T-helper 1 cell treated with Interleukin-12 subunit alpha and Interleukin-12 subunit beta and Interleukin-4 antibody, amounts not matched to agents 30 μg/mL and 1 μg/mL, for 36 hours (primary cell): ENCODE measurements around the gene AGTR2.
"Not testable (repeated sequence)": the region's sequence is repeated elsewhere in the genome, so short reads cannot be mapped to it uniquely, and the experiment has no call there.

Source experiments
- H3K27ac Mint-ChIP-seq: one replicate; pipeline ENCODE4 v1.8.0; 2021; ENCODE audit warnings: mild to moderate bottlenecking, mixed read lengths
- H3K27me3 Mint-ChIP-seq: one replicate; pipeline ENCODE4 v1.8.0; 2021; ENCODE audit warnings: low read depth, mixed read lengths
- H3K36me3 Mint-ChIP-seq: one replicate; pipeline ENCODE4 v1.8.0; 2021; ENCODE audit warnings: low read depth, mixed read lengths
- H3K4me1 Mint-ChIP-seq: one replicate; pipeline ENCODE4 v1.8.0; 2021; ENCODE audit warnings: low read depth, mixed read lengths
- H3K4me3 Mint-ChIP-seq: one replicate; pipeline ENCODE4 v1.8.0; 2021; ENCODE audit warnings: mild to moderate bottlenecking, moderate library complexity, mixed read lengths
- H3K9me3 Mint-ChIP-seq: one replicate; pipeline ENCODE4 v1.8.0; 2021; ENCODE audit warnings: mixed read lengths

The AGTR2 gene, protein sequence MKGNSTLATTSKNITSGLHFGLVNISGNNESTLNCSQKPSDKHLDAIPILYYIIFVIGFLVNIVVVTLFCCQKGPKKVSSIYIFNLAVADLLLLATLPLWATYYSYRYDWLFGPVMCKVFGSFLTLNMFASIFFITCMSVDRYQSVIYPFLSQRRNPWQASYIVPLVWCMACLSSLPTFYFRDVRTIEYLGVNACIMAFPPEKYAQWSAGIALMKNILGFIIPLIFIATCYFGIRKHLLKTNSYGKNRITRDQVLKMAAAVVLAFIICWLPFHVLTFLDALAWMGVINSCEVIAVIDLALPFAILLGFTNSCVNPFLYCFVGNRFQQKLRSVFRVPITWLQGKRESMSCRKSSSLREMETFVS

DNA sequence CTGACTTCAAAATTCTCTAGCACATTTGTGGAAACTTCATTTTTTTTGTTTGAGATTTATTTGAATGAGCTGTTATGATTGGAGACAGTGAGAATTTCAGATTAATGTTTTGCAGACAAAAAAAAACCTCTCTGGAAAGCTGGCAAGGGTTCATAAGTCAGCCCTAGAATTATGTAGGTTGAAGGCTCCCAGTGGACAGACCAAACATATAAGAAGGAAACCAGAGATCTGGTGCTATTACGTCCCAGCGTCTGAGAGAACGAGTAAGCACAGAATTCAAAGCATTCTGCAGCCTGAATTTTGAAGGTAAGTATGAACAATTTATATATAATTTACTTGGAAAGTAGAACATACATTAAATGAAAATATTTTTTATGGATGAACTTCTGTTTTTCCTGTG lies at the start of gene AGTR2:
AGTR2 (plus strand) TSS at position 234 of the 400 bp plus-strand sequence. CDS start 1,537 bp downstream, outside the sequence.
- Mint-ChIP-seq H3K9me3 (no peaks in the 10 kb centered on the region), H3K36me3 (no peaks in the 10 kb centered on the region), H3K4me3 (no peak within 1 kb of the TSS), H3K4me1 (no peaks in the 10 kb centered on the region), H3K27me3 (no peaks in the 10 kb centered on the region), H3K27ac (no peak within 1 kb of the TSS)

- Mint-ChIP-seq H3K27me3 (no peaks in the 10 kb centered on the region), H3K27ac (no peak overlapping the region), H3K4me1 (no peaks in the 10 kb centered on the region), H3K4me3 (no peak overlapping the region), H3K9me3 (no peaks in the 10 kb centered on the region), H3K36me3 (no peaks in the 10 kb centered on the region)
Observed at GRCh38 chrX:116135277-116135676, 35.3 kb upstream of the AGTR2 start.

- H3K9me3 Mint-ChIP-seq, H3K36me3 Mint-ChIP-seq, H3K4me1 Mint-ChIP-seq, H3K27ac Mint-ChIP-seq, H3K27me3 Mint-ChIP-seq, H3K4me3 Mint-ChIP-seq: not testable (repeated sequence)
Observed at GRCh38 chrX:116141270-116141669, 29.3 kb upstream of the AGTR2 start.

- H3K27ac Mint-ChIP-seq, result no peak overlapping the region
- no peaks in the 10 kb centered on the region for H3K36me3 Mint-ChIP-seq
- no peaks in the 10 kb centered on the region for H3K27me3 Mint-ChIP-seq
- H3K4me1 Mint-ChIP-seq, result no peaks in the 10 kb centered on the region
- no peak overlapping the region for H3K4me3 Mint-ChIP-seq
- no peaks in the 10 kb centered on the region for H3K9me3 Mint-ChIP-seq
Observed at GRCh38 chrX:116142976-116143375, 27.6 kb upstream of the AGTR2 start.

DNA sequence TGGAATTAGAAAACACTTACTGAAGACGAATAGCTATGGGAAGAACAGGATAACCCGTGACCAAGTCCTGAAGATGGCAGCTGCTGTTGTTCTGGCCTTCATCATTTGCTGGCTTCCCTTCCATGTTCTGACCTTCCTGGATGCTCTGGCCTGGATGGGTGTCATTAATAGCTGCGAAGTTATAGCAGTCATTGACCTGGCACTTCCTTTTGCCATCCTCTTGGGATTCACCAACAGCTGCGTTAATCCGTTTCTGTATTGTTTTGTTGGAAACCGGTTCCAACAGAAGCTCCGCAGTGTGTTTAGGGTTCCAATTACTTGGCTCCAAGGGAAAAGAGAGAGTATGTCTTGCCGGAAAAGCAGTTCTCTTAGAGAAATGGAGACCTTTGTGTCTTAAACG lies 2.4 kb downstream of the AGTR2 start:
- no peaks in the 10 kb centered on the region for H3K27me3 Mint-ChIP-seq

DNA sequence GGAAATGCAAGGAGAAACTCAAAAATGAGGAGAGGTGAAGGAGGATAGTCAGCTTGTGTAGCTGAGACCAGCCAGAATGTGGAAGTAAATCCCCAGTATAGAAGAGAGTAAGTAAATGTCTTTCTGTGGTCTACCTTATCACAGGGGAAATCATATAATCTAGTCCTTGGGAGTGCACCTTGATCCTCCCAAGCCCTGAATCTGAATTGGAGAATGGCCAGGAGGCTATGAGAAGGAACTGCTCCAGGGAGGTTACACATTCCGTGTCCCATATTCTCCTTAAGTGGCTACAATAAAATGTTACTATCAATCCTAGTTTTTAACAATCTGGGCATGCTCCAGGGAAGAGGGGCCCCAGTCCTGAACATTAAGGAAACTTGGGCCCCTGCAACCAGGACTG lies 10.8 kb downstream of the AGTR2 start:
- no peak overlapping the region for H3K27ac Mint-ChIP-seq
- H3K4me1 Mint-ChIP-seq, result no peaks in the 10 kb centered on the region
- H3K27me3 Mint-ChIP-seq, result no peaks in the 10 kb centered on the region
- no peaks in the 10 kb centered on the region for H3K36me3 Mint-ChIP-seq
- no peaks in the 10 kb centered on the region for H3K9me3 Mint-ChIP-seq
- no peak overlapping the region for H3K4me3 Mint-ChIP-seq

More for the DNA sequence above, 2.4 kb downstream of the AGTR2 start:
- H3K36me3 Mint-ChIP-seq, result no peaks in the 10 kb centered on the region
- no peak overlapping the region for H3K27ac Mint-ChIP-seq
- no peak overlapping the region for H3K4me3 Mint-ChIP-seq
- no peaks in the 10 kb centered on the region for H3K4me1 Mint-ChIP-seq
- no peaks in the 10 kb centered on the region for H3K9me3 Mint-ChIP-seq

GRCh38 chrX:116185163-116185562 lies 14.6 kb downstream of the AGTR2 start:
- Mint-ChIP-seq H3K4me1 (no peaks in the 10 kb centered on the region), H3K27ac (no peak overlapping the region), H3K9me3 (no peaks in the 10 kb centered on the region), H3K27me3 (no peaks in the 10 kb centered on the region), H3K36me3 (no peaks in the 10 kb centered on the region), H3K4me3 (no peak overlapping the region)

DNA sequence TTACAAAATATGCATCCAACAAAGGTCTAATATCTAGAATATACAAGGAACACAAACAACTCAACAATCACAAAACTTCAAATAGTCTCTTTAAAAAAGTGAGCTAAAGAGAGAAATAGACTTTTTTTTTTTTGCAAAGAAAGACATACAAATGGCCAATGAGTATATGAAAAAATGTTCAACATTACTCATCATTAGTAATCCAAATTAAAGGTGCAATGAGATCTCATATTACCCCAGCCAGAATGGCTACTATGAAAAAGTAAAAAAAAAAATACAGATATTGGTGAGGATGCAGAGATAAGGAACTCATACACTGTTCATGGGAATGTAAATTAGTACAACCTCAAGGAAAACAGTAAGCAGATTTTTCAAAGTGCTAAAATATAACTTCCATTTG lies 24.1 kb downstream of the AGTR2 start:
- H3K4me3 Mint-ChIP-seq, result no peak overlapping the region
- H3K27me3 Mint-ChIP-seq, result no peaks in the 10 kb centered on the region
- H3K9me3 Mint-ChIP-seq, result no peaks in the 10 kb centered on the region
- no peak overlapping the region for H3K27ac Mint-ChIP-seq
- no peaks in the 10 kb centered on the region for H3K4me1 Mint-ChIP-seq
- H3K36me3 Mint-ChIP-seq, result no peaks in the 10 kb centered on the region

GRCh38 chrX:116198235-116198634 lies 27.7 kb downstream of the AGTR2 start:
- no peaks in the 10 kb centered on the region for H3K27me3 Mint-ChIP-seq
- H3K36me3 Mint-ChIP-seq, result no peaks in the 10 kb centered on the region
- H3K9me3 Mint-ChIP-seq, result no peaks in the 10 kb centered on the region
- no peak overlapping the region for H3K27ac Mint-ChIP-seq
- no peak overlapping the region for H3K4me3 Mint-ChIP-seq
- H3K4me1 Mint-ChIP-seq, result no peaks in the 10 kb centered on the region

GRCh38 chrX:116198810-116199209 lies 28.3 kb downstream of the AGTR2 start:
- Mint-ChIP-seq H3K36me3 (no peaks in the 10 kb centered on the region), H3K4me3 (no peak overlapping the region), H3K27me3 (no peaks in the 10 kb centered on the region)

GRCh38 chrX:116204932-116205331 lies 34.4 kb downstream of the AGTR2 start:
- no peak overlapping the region for H3K27ac Mint-ChIP-seq
- no peak overlapping the region for H3K4me3 Mint-ChIP-seq
- H3K27me3 Mint-ChIP-seq, result no peaks in the 10 kb centered on the region
- H3K4me1 Mint-ChIP-seq, result no peaks in the 10 kb centered on the region
- no peaks in the 10 kb centered on the region for H3K36me3 Mint-ChIP-seq
- H3K9me3 Mint-ChIP-seq, result no peaks in the 10 kb centered on the region

More at GRCh38 chrX:116198810-116199209, 28.3 kb downstream of the AGTR2 start:
- Mint-ChIP-seq H3K27ac (no peak overlapping the region), H3K4me1 (no peaks in the 10 kb centered on the region), H3K9me3 (no peaks in the 10 kb centered on the region)

GRCh38 chrX:116213262-116213661 lies 42.7 kb downstream of the AGTR2 start:
- Mint-ChIP-seq H3K9me3 (peaks cover 3% of the 10 kb centered on the region), H3K27ac (no peak overlapping the region), H3K4me3 (no peak overlapping the region), H3K4me1 (no peaks in the 10 kb centered on the region), H3K27me3 (no peaks in the 10 kb centered on the region), H3K36me3 (no peaks in the 10 kb centered on the region)

DNA sequence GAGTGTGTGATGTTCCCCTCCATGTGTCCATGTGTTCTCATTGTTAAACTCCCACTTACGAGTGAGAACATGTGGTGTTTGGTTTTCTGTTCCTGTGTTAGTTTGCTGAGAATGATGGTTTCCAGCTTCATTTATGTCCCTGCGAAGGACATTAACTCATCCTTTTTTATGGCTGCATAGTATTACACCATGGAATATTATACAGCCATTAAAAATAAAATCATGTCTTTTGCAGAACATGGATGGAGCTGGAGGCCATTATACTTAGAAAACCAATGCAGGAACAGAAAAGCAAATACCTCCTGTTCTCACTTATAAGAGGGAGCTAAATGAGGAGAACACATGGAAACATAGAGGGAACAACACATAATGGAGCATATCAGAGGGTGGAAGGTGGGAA lies 46.5 kb downstream of the AGTR2 start:
- H3K4me1 Mint-ChIP-seq, H3K27me3 Mint-ChIP-seq, H3K36me3 Mint-ChIP-seq, H3K4me3 Mint-ChIP-seq, H3K27ac Mint-ChIP-seq, H3K9me3 Mint-ChIP-seq: not testable (repeated sequence)
